ENCODE results near the gene PHLDA3.
"Not testable (repeated sequence)": the region's sequence is repeated elsewhere in the genome, so short reads cannot be mapped to it uniquely, and the experiment has no call there.

PHLDA3 gene

GRCh38 chr1:201504179-201504631 is 35.2 kb upstream of the PHLDA3 start:
- DNase-seq: no peak

- DNase-seq: peak in 3 of 51 donors; percentile 25 to 35 (median 34)
These were observed 34.6 kb upstream of the PHLDA3 start for GRCh38 chr1:201503397-201504176.

GRCh38 chr1:201502511-201502857 is 33.5 kb upstream of the PHLDA3 start:
- DNase-seq: peak in 1 of 51 donors; percentile 19

- no peak for DNase-seq
These were observed 33.0 kb upstream of the PHLDA3 start for GRCh38 chr1:201501812-201502510.

GRCh38 chr1:201501144-201501543 is 32.2 kb upstream of the PHLDA3 start:
- no peak for DNase-seq

GRCh38 chr1:201500670-201501120 is 31.7 kb upstream of the PHLDA3 start:
- peak in 20 of 51 donors; percentile 43 to 90 (median 76) for DNase-seq

- DNase-seq: peak in 45 of 51 donors; percentile 12 to 95 (median 78)
These were observed 31.0 kb upstream of the PHLDA3 start for GRCh38 chr1:201499795-201500669.

GRCh38 chr1:201499191-201499590 is 30.2 kb upstream of the PHLDA3 start:
- DNase-seq: no peak

GRCh38 chr1:201498621-201499020 is 29.6 kb upstream of the PHLDA3 start:
- no peak for DNase-seq

- no peak for DNase-seq
These were observed 29.0 kb upstream of the PHLDA3 start for GRCh38 chr1:201497935-201498509.

GRCh38 chr1:201496296-201496690 is 27.3 kb upstream of the PHLDA3 start:
- DNase-seq: peak in 1 of 51 donors; percentile 55

GRCh38 chr1:201495551-201496295 is 26.7 kb upstream of the PHLDA3 start:
- peak in 45 of 51 donors; percentile 31 to 96 (median 80) for DNase-seq

- DNase-seq: peak in 1 of 51 donors; percentile 16
These were observed 25.0 kb upstream of the PHLDA3 start for GRCh38 chr1:201493757-201494617.

- DNase-seq: not testable (repeated sequence)
These were observed 24.2 kb upstream of the PHLDA3 start for GRCh38 chr1:201493026-201493656.

GRCh38 chr1:201491896-201492511 is 23.0 kb upstream of the PHLDA3 start:
- no peak for DNase-seq

GRCh38 chr1:201490708-201491131 is 21.7 kb upstream of the PHLDA3 start:
- DNase-seq: no peak

- DNase-seq: no peak
These were observed 20.8 kb upstream of the PHLDA3 start for GRCh38 chr1:201489643-201490261.
